ENCODE measurements around the gene MEGF6.
A peak's percentile ranks its signal among the peaks of the same experiment; 100 is the strongest.

Gene MEGF6

DNA sequence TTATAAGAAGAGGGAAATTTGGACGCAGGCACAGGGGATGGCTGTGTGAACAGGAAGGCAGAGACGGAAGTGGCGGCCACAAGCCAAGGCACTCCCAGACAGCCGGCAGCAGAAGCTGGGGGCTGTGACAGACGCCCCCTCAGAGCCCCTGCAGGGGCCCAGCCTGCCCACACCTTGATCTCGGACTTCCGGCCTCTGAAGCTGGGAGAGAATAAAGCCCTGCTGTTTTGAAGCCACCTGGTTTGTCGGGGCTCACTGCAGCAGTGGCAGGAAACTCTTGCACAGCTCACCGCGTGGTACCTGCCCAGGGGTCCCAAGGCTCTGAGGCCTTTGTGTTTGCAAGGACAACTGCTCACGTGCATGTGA lies 13.7 kb downstream of the MEGF6 start:
- DNase-seq (ENCODE audit: low spot score) = no peak
- no peak overlapping the region for H3K27ac ChIP-seq
- TF ChIP-seq CTCF (IDR thresholded peaks at IDR 0.05) = no peak
- peak overlapping the region; percentile 37 for H3K4me3 ChIP-seq

GRCh38 chr1:3596663-3597598 lies 14.4 kb downstream of the MEGF6 start:
- no peak overlapping the region for H3K4me3 ChIP-seq
- H3K27ac ChIP-seq = no peak overlapping the region
- TF ChIP-seq CTCF (IDR thresholded peaks at IDR 0.05) = no peak
- DNase-seq (ENCODE audit: low spot score) = no peak

GRCh38 chr1:3595949-3596348 lies 15.4 kb downstream of the MEGF6 start:
- Histone ChIP-seq H3K4me3 (no peak overlapping the region), H3K27ac (no peak overlapping the region)
- DNase-seq (ENCODE audit: low spot score) = no peak
- TF ChIP-seq CTCF (IDR thresholded peaks at IDR 0.05) = no peak

- Histone ChIP-seq H3K4me3 (no peak overlapping the region), H3K27ac (no peak overlapping the region)
- no peak for DNase-seq (ENCODE audit: low spot score)
- TF ChIP-seq CTCF (IDR thresholded peaks at IDR 0.05) = no peak
Measured at GRCh38 chr1:3594706-3595377, 16.5 kb downstream of the MEGF6 start.

GRCh38 chr1:3593745-3594144 lies 17.6 kb downstream of the MEGF6 start:
- TF ChIP-seq CTCF (IDR thresholded peaks at IDR 0.05) = no peak

DNA sequence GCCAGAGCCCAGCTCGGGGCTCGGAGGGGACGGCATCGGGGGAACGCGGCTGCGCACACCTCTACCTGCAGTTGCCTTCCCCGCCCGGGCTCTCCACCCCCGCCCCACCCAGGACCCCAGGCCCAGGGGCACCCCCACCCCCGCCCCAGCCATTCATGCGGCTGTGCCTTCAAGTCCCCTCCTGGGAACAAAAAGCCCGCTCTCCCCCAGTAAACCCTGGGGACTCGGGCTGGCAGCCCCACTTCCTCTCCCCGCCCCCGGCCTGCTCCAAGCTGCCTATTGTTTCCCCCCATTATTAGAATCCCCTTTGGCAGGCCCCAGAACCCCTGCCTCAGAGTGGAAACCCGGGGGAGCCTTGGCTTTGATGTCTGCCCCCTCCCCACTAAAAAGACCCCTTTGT lies 18.0 kb downstream of the MEGF6 start:
- Histone ChIP-seq H3K27ac (no peak overlapping the region), H3K4me3 (no peak overlapping the region)
- no peak for DNase-seq (ENCODE audit: low spot score)
- TF ChIP-seq CTCF (IDR thresholded peaks at IDR 0.05) = no peak

More at GRCh38 chr1:3593745-3594144, 17.6 kb downstream of the MEGF6 start:
- H3K27ac ChIP-seq = no peak overlapping the region
- DNase-seq (ENCODE audit: low spot score) = no peak
- no peak overlapping the region for H3K4me3 ChIP-seq

All from coronary artery (tissue), 2 donors.